IMR-90 (cell line): ENCODE measurements around the gene CIZ1. TPM values are rescaled to one million over a fixed set of nuclear protein-coding genes. Genes with fewer than 3 reads are reported as not detected.

Source experiments
- ATAC-seq: fragments of 200-7000 bp; cut with Tn5 transposase; 2 replicates; pipeline ENCODE4 v1.9.1; 2020; ENCODE audit warnings: low read depth, mild to moderate bottlenecking, moderate library complexity
- BruUV-seq: library from RNA; stranded (reverse); fragments of 400-500 nt; replicated peaks from 2 replicates; lab custom pipeline; 2021; lab: Mats Ljungman, UMichigan
- CTCF ChIA-PET: fragments of 300-600 bp; formaldehyde crosslinking; extraction: SDS; loops from one replicate; lab custom pipeline; 2021; ENCODE audit warnings: antibody characterized with exemption; lab: Yijun Ruan, JAX
- POLR2A ChIA-PET: fragments of 300-600 bp; sonication (Branson Sonifier 250); formaldehyde crosslinking; loops from one replicate; lab custom pipeline; 2022; ENCODE audit warnings: antibody characterized with exemption; ENCODE audit not compliant: unreplicated experiment; lab: Charles Lee
- DNase-seq: peaks from one replicate; pipeline ENCODE4 v3.0.0; 2013
- H2AFZ ChIP-seq: replicated peaks from 2 replicates; pipeline ENCODE3; 2013; ENCODE audit warnings: low read length, mild to moderate bottlenecking; ENCODE audit not compliant: poor library complexity
- H2AK5ac ChIP-seq: 2 replicates; pipeline ENCODE4 v1.6.1; 2013; ENCODE audit warnings: low read depth, low read length, inconsistent platforms
- H2AK9ac ChIP-seq: replicated peaks from 2 replicates; pipeline ENCODE3; 2013; ENCODE audit warnings: mild to moderate bottlenecking, low read depth, low read length, moderate library complexity; ENCODE audit not compliant: poor library complexity
- H2BK120ac ChIP-seq: 2 replicates; pipeline ENCODE4 v1.6.1; 2013; ENCODE audit warnings: low read depth, low read length, inconsistent platforms
- H2BK15ac ChIP-seq: 3 replicates; pipeline ENCODE4 v1.6.1; 2013; ENCODE audit warnings: low read depth, low read length, inconsistent platforms
- H2BK20ac ChIP-seq: 2 replicates; pipeline ENCODE4 v1.6.1; 2013; ENCODE audit warnings: low read depth, mild to moderate bottlenecking, inconsistent platforms, low read length, moderate library complexity
- H2BK5ac ChIP-seq: 2 replicates; pipeline ENCODE4 v1.6.1; 2013; ENCODE audit warnings: mild to moderate bottlenecking, low read depth, low read length, inconsistent platforms; ENCODE audit not compliant: poor library complexity, severe bottlenecking
- H3K14ac ChIP-seq: replicated peaks from 2 replicates; pipeline ENCODE4 v1.6.1; 2013; ENCODE audit warnings: low read depth, low read length, inconsistent platforms
- H3K18ac ChIP-seq: 2 replicates; pipeline ENCODE4 v1.6.1; 2013; ENCODE audit warnings: low read depth, low read length, control low read depth
- H3K23ac ChIP-seq: 2 replicates; pipeline ENCODE4 v1.6.1; 2013; ENCODE audit warnings: low read depth, low read length, inconsistent platforms
- H3K27ac ChIP-seq: 2 replicates; pipeline ENCODE4 v1.5.1; 2013; ENCODE audit warnings: mild to moderate bottlenecking, control low read depth, low read length; ENCODE audit not compliant: insufficient read depth
- H3K27me3 ChIP-seq: 2 replicates; pipeline ENCODE4 v1.6.1; 2013; ENCODE audit warnings: low read length; ENCODE audit not compliant: control insufficient read depth, insufficient read depth
- H3K36me3 ChIP-seq: 2 replicates; pipeline ENCODE4 v1.6.1; 2013; ENCODE audit warnings: low read length, mixed read lengths; ENCODE audit not compliant: control insufficient read depth, insufficient read depth
- H3K4ac ChIP-seq: 2 replicates; pipeline ENCODE4 v1.6.1; 2013; ENCODE audit warnings: low read depth, low read length, inconsistent platforms
- H3K4me1 ChIP-seq: 2 replicates; pipeline ENCODE4 v1.6.1; 2013; ENCODE audit warnings: low read length, mixed read lengths; ENCODE audit not compliant: control insufficient read depth, insufficient read depth
- H3K4me2 ChIP-seq: 2 replicates; pipeline ENCODE4 v1.6.1; 2013; ENCODE audit warnings: low read depth, mild to moderate bottlenecking, control low read depth, low read length, moderate library complexity
- H3K4me3 ChIP-seq: 2 replicates; pipeline ENCODE4 v1.5.1; 2013; ENCODE audit warnings: low read depth, mild to moderate bottlenecking, control low read depth, low read length, moderate library complexity; ENCODE audit not compliant: insufficient read depth
- H3K56ac ChIP-seq: 2 replicates; pipeline ENCODE4 v1.6.1; 2013; ENCODE audit warnings: low read length, inconsistent platforms; ENCODE audit not compliant: insufficient read depth; ENCODE audit errors: extremely low read depth
- H3K79me1 ChIP-seq, 2 experiments: 2 replicates each; pipeline ENCODE4 v1.6.1; 2013; ENCODE audit warnings: low read length in 2 of 2, inconsistent platforms in 1 of 2, low read depth in 1 of 2
- H3K9ac ChIP-seq: 2 replicates; pipeline ENCODE4 v1.6.1; 2013; ENCODE audit warnings: low read depth, low read length, control low read depth
- H3K9me1 ChIP-seq: 2 replicates; pipeline ENCODE4 v1.6.1; 2013; ENCODE audit warnings: low read length, inconsistent platforms; ENCODE audit not compliant: insufficient read depth
- H3K9me3 ChIP-seq: 2 replicates; pipeline ENCODE4 v1.6.1; 2013; ENCODE audit warnings: low read length; ENCODE audit not compliant: control insufficient read depth, insufficient read depth
- H4K20me1 ChIP-seq: 2 replicates; pipeline ENCODE4 v1.6.1; 2013; ENCODE audit warnings: low read length, inconsistent platforms; ENCODE audit not compliant: insufficient read depth
- H4K5ac ChIP-seq: 2 replicates; pipeline ENCODE4 v1.6.1; 2013; ENCODE audit warnings: mild to moderate bottlenecking, low read depth, low read length, control low read depth
- H4K8ac ChIP-seq, 2 experiments: 2 replicates each; pipeline ENCODE4 v1.6.1; 2013; ENCODE audit warnings: low read depth in 2 of 2, low read length in 2 of 2, control low read depth in 1 of 2, inconsistent platforms in 1 of 2
- H4K91ac ChIP-seq: 2 replicates; pipeline ENCODE4 v1.6.1; 2013; ENCODE audit warnings: low read depth, low read length, inconsistent platforms; ENCODE audit not compliant: insufficient read depth
- BHLHE40 ChIP-seq: fragments of 150-350 bp; IDR thresholded peaks from 2 replicates; pipeline ENCODE4 v1.6.1; 2016; ENCODE audit warnings: mild to moderate bottlenecking, low read depth, low read length
- CEBPB ChIP-seq: IDR thresholded peaks from 2 replicates; pipeline ENCODE4 v1.6.1; 2012; ENCODE audit warnings: low read depth, low read length, improper control_type of control experiment
- CHD1 ChIP-seq: IDR thresholded peaks from 2 replicates; pipeline ENCODE4 v1.6.1; 2012; ENCODE audit warnings: low read depth, low read length, improper control_type of control experiment
- FOS ChIP-seq: fragments of 150-350 bp; IDR thresholded peaks from 2 replicates; pipeline ENCODE4 v1.6.1; 2016; ENCODE audit warnings: low read depth, low read length
- MAFK ChIP-seq: IDR thresholded peaks from 2 replicates; pipeline ENCODE4 v1.6.1; 2012; ENCODE audit warnings: low read depth, low read length, improper control_type of control experiment
- MXI1 ChIP-seq: IDR thresholded peaks from 2 replicates; pipeline ENCODE4 v1.6.1; 2012; ENCODE audit warnings: low read depth, mild to moderate bottlenecking, low read length, moderate library complexity, borderline replicate concordance
- NFE2L2 ChIP-seq: fragments of 150-350 bp; IDR thresholded peaks from 2 replicates; pipeline ENCODE4 v1.6.1; 2016; ENCODE audit warnings: low read depth, mild to moderate bottlenecking, low read length
- POLR2A ChIP-seq: IDR thresholded peaks from 2 replicates; pipeline ENCODE4 v1.6.1; 2012; ENCODE audit warnings: mild to moderate bottlenecking, low read depth, low read length
- RAD21 ChIP-seq: IDR thresholded peaks from 2 replicates; pipeline ENCODE4 v1.6.1; 2012; ENCODE audit warnings: low read length, improper control_type of control experiment
- RCOR1 ChIP-seq: IDR thresholded peaks from 2 replicates; pipeline ENCODE4 v1.6.1; 2012; ENCODE audit warnings: mild to moderate bottlenecking, low read length, improper control_type of control experiment; ENCODE audit not compliant: insufficient replicate concordance
- RFX5 ChIP-seq: IDR thresholded peaks from 2 replicates; pipeline ENCODE4 v1.8.0; 2012; ENCODE audit warnings: low read depth, mild to moderate bottlenecking, low read length, moderate library complexity
- SMC3 ChIP-seq: fragments of 150-350 bp; IDR thresholded peaks from 2 replicates; pipeline ENCODE4 v1.6.1; 2016; ENCODE audit warnings: low read depth, mild to moderate bottlenecking, antibody characterized with exemption, low read length, moderate library complexity
- WGBS, 2 experiments: methylation state at CpG; one replicate each; pipeline versions ENCODE4 v1.1.5 to v1.1.7; 2013; ENCODE audit warnings: missing lambda C conversion rate in 2 of 2; ENCODE audit not compliant: insufficient read length in 1 of 2; ENCODE audit errors: extremely low coverage in 2 of 2; 5-methylcytosine and 5-hydroxymethylcytosine counted together
- dilution Hi-C: fragments of 300-500 bp; cut with HindIII; formaldehyde crosslinking; loops from one replicate; pipeline ENCODE4 v1.14.3; 2018; ENCODE audit warnings: low sequenced_read_pairs; ENCODE audit not compliant: unreplicated experiment
- in situ Hi-C: fragments of 300-500 bp; cut with MboI; formaldehyde crosslinking; loops from 3 replicates; pipeline ENCODE4 v1.14.3; 2019; ENCODE audit warnings: low sequenced_read_pairs, inconsistent platforms, mixed read lengths
- intact Hi-C: fragments of 100-400 bp; cut with micrococcal nuclease; formaldehyde crosslinking; loops from 2 replicates; pipeline ENCODE4 v1.10.0; 2022
- polyA plus RNA-seq, 3 experiments: library from polyadenylated mRNA; depleted of rRNA; stranded (reverse); fragments of >200 nt; gene quantifications; 2 replicates each; pipeline ENCODE4 v1.2.3, GENCODE V29; 2012; ENCODE audit warnings: low replicate concordance in 1 of 3
- total RNA-seq: library from RNA; depleted of rRNA; stranded (reverse); fragments of >200 nt; gene quantifications from 2 replicates; pipeline ENCODE4 v1.2.3, GENCODE V29; 2012
- TF ChIP-seq, protein P1 (sequence below): fragments of 150-350 bp; IDR thresholded peaks from 2 replicates; pipeline ENCODE4 v1.6.1; 2016; ENCODE audit warnings: low read depth, mild to moderate bottlenecking, low read length, moderate library complexity, borderline replicate concordance
- TF ChIP-seq, protein P2 (sequence below): fragments of 150-350 bp; IDR thresholded peaks from 2 replicates; pipeline ENCODE4 v1.6.1; 2017; ENCODE audit warnings: mild to moderate bottlenecking, antibody characterized with exemption, low read length, low read depth
- TF ChIP-seq, protein P3 (sequence below): conservative IDR thresholded peaks from 2 replicates; pipeline ENCODE4 v1.5.1; 2012; ENCODE audit warnings: mild to moderate bottlenecking, low read depth, low read length, improper control_type of control experiment

Gene CIZ1
- total and polyA plus RNA-seq, 2 of the 4 experiments (the other 2 are of a cell fraction), result 13.8 to 51.9 TPM

DNA sequence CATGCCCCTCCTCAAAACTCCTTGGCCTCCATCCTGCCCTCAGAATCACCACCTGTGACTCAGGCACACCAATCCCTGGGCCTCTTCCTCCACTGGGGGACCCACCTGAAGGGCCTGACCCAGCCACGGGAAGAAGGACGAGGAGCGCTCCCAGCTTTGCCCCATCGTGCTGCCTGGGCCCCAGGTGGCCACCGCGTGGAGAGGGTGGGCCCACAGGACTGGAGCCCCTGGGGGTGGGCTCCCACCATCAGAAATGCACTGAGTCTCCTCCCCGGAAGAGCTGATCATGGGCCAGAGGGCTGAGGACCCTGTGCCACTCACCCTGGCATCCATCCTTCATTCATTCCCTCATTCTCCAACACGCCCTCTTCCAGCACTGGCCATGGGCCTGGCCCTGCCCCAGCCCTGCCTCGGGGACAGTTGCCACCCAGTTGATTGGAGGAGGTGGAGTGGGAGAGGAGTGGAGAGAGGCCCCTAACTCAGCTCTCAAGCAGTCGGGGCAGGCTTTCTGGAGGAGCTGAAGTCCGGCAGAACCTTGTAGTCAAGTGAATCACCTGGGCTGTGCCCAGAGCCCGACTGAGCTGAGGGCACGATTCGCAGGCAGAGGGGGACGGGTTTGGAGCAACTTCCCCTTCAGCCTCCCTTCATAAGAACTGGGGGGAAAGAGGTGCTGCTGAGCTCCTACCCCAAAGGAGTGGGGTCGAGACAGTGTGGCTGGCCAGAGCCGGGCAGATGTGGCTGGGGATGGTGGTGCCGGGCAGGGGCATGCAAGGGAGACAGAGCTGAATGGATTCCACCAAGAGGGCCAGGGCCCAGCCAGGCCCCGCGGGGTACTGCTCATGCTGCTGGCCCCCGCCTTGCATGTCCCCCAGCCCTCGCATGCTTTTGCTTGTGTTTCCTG, 41.4 kb upstream of the CIZ1 start:
- no peak; the same call in 1 of the 2 replicates for ATAC-seq
- H3K4me3 ChIP-seq, result no peak overlapping the region
- no peak overlapping the region for H2AK9ac ChIP-seq
- H4K20me1 ChIP-seq, result no peaks in the 10 kb centered on the region
- H3K4me1 ChIP-seq, result no peaks in the 10 kb centered on the region
- no peak overlapping the region for H2BK5ac ChIP-seq
- no peak overlapping the region for H3K27ac ChIP-seq
- no peak overlapping the region for H2BK15ac ChIP-seq
- no peak overlapping the region for H4K5ac ChIP-seq
- H3K36me3 ChIP-seq, result no peaks in the 10 kb centered on the region
- no TSS peak for BruUV-seq
- ChIA-PET CTCF (no interaction called here), POLR2A (no interaction called here)
- H4K91ac ChIP-seq, result no peak overlapping the region
- H2AK5ac ChIP-seq, result no peak overlapping the region
- no peak overlapping the region for H3K14ac ChIP-seq
- no peaks in the 10 kb centered on the region for H3K9me1 ChIP-seq
- dilution Hi-C loops (no loop called here), intact Hi-C loops (no loop called here), in situ Hi-C loops (no loop called here)
- DNase-seq, result no peak
- WGBS, 2 experiments, result no CpG with 5 or more reads among the region's 22 CpGs
- H3K56ac ChIP-seq, result no peak overlapping the region
- no peak overlapping the region for H2AFZ ChIP-seq
- H3K4me2 ChIP-seq, result no peak overlapping the region
- no peaks in the 10 kb centered on the region for H3K27me3 ChIP-seq
- no peak overlapping the region for H2BK120ac ChIP-seq
- H3K18ac ChIP-seq, result no peak overlapping the region
- H3K4ac ChIP-seq, result no peak overlapping the region
- no peak overlapping the region for H4K8ac ChIP-seq
- no peak overlapping the region for H3K9ac ChIP-seq
- H2BK20ac ChIP-seq, result no peak overlapping the region
- no peaks in the 10 kb centered on the region for H3K9me3 ChIP-seq
- H3K79me1 ChIP-seq, result no peaks in the 10 kb centered on the region
- H3K23ac ChIP-seq, result no peak overlapping the region
- TF ChIP-seq CEBPB (no peak), CHD1 (no peak), FOS (no peak), MXI1 (no peak), RCOR1 (no peak), RFX5 (no peak), RAD21 (no peak), POLR2A (no peak), SMC3 (no peak), NFE2L2 (no peak), MAFK (no peak), BHLHE40 (no peak)
- TF ChIP-seq, protein P1, sequence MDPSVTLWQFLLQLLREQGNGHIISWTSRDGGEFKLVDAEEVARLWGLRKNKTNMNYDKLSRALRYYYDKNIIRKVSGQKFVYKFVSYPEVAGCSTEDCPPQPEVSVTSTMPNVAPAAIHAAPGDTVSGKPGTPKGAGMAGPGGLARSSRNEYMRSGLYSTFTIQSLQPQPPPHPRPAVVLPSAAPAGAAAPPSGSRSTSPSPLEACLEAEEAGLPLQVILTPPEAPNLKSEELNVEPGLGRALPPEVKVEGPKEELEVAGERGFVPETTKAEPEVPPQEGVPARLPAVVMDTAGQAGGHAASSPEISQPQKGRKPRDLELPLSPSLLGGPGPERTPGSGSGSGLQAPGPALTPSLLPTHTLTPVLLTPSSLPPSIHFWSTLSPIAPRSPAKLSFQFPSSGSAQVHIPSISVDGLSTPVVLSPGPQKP, result no peak
- TF ChIP-seq, protein P2, sequence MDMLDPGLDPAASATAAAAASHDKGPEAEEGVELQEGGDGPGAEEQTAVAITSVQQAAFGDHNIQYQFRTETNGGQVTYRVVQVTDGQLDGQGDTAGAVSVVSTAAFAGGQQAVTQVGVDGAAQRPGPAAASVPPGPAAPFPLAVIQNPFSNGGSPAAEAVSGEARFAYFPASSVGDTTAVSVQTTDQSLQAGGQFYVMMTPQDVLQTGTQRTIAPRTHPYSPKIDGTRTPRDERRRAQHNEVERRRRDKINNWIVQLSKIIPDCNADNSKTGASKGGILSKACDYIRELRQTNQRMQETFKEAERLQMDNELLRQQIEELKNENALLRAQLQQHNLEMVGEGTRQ, result no peak
- TF ChIP-seq, protein P3, sequence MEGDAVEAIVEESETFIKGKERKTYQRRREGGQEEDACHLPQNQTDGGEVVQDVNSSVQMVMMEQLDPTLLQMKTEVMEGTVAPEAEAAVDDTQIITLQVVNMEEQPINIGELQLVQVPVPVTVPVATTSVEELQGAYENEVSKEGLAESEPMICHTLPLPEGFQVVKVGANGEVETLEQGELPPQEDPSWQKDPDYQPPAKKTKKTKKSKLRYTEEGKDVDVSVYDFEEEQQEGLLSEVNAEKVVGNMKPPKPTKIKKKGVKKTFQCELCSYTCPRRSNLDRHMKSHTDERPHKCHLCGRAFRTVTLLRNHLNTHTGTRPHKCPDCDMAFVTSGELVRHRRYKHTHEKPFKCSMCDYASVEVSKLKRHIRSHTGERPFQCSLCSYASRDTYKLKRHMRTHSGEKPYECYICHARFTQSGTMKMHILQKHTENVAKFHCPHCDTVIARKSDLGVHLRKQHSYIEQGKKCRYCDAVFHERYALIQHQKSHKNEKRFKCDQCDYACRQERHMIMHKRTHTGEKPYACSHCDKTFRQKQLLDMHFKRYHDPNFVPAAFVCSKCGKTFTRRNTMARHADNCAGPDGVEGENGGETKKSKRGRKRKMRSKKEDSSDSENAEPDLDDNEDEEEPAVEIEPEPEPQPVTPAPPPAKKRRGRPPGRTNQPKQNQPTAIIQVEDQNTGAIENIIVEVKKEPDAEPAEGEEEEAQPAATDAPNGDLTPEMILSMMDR, result no peak
